Measurements from ENCODE around the gene MAGEA9. TPM values are rescaled to one million over a fixed set of nuclear protein-coding genes. Genes with fewer than 3 reads are reported as not detected.

MAGEA9 gene
- total RNA-seq, 1 donor from 2014 or later: not detected

DNA sequence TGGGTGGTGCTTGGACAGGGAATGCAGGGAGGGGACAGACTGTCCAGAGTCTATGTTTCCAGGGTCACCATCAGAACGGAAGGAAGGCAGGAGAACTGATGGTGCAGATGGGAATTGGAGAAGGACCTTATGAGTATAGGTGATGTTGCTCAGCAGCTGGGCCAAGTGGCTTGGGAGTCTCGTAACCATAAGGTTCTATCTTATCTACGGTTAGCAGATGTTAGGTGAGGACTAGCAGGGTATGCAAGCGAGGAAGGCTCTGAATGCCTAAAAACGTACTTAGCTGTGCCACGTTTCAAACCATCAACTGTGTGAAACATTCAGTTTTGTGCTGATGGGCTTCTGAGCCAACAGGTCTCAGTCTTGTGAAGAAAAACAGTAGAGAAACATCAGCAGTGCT is 22.4 kb downstream of the MAGEA9 start:
- no peak overlapping the region for H3K4me2 ChIP-seq (ENCODE audit: low read length)
- no peak overlapping the region for H2AFZ ChIP-seq (ENCODE audit: low read depth, low read length)
- H3K36me3 Mint-ChIP-seq (ENCODE audit: low read depth, unreplicated experiment): no peaks in the 10 kb centered on the region
- no peaks in the 10 kb centered on the region for H3K4me1 ChIP-seq (ENCODE audit: insufficient read depth, low read length)
- no peaks in the 10 kb centered on the region for H3K79me2 ChIP-seq (ENCODE audit: insufficient read depth, low read length)
- H3K4me3 Mint-ChIP-seq (ENCODE audit: unreplicated experiment): no peak overlapping the region
- TF ChIP-seq EZH2 (IDR thresholded peaks at IDR 0.05; ENCODE audit: insufficient read depth, low read length): no peak
- TF ChIP-seq, protein P1, sequence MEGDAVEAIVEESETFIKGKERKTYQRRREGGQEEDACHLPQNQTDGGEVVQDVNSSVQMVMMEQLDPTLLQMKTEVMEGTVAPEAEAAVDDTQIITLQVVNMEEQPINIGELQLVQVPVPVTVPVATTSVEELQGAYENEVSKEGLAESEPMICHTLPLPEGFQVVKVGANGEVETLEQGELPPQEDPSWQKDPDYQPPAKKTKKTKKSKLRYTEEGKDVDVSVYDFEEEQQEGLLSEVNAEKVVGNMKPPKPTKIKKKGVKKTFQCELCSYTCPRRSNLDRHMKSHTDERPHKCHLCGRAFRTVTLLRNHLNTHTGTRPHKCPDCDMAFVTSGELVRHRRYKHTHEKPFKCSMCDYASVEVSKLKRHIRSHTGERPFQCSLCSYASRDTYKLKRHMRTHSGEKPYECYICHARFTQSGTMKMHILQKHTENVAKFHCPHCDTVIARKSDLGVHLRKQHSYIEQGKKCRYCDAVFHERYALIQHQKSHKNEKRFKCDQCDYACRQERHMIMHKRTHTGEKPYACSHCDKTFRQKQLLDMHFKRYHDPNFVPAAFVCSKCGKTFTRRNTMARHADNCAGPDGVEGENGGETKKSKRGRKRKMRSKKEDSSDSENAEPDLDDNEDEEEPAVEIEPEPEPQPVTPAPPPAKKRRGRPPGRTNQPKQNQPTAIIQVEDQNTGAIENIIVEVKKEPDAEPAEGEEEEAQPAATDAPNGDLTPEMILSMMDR (IDR thresholded peaks at IDR 0.05; ENCODE audit: insufficient read depth, low read depth, low read length): no peak
- no peak overlapping the region for H3K27ac Mint-ChIP-seq (ENCODE audit: unreplicated experiment)
- DNase-seq (ENCODE audit: low read depth) (no peak), FAIRE-seq (no peak)
- H3K4me3 ChIP-seq (ENCODE audit: insufficient read depth, low read depth, low read length): no peak overlapping the region
- H3K27ac ChIP-seq (ENCODE audit: low read depth, low read length): no peak overlapping the region
- H3K4me1 Mint-ChIP-seq (ENCODE audit: low read depth, unreplicated experiment): no peaks in the 10 kb centered on the region
- no peaks in the 10 kb centered on the region for H3K9me3 Mint-ChIP-seq (ENCODE audit: unreplicated experiment)
- no peaks in the 10 kb centered on the region for H3K9me3 ChIP-seq (ENCODE audit: insufficient read depth, low read depth, low read length)
- H3K27me3 Mint-ChIP-seq (ENCODE audit: low read depth, unreplicated experiment): peaks cover 8% of the 10 kb centered on the region
- H3K36me3 ChIP-seq (ENCODE audit: insufficient read depth, low read length): no peaks in the 10 kb centered on the region
- H3K27me3 ChIP-seq (ENCODE audit: insufficient read depth, low read length): no peaks in the 10 kb centered on the region
- no peaks in the 10 kb centered on the region for H4K20me1 ChIP-seq (ENCODE audit: insufficient read depth, low read length)
- H3K9ac ChIP-seq (ENCODE audit: low read length): no peak overlapping the region

DNA sequence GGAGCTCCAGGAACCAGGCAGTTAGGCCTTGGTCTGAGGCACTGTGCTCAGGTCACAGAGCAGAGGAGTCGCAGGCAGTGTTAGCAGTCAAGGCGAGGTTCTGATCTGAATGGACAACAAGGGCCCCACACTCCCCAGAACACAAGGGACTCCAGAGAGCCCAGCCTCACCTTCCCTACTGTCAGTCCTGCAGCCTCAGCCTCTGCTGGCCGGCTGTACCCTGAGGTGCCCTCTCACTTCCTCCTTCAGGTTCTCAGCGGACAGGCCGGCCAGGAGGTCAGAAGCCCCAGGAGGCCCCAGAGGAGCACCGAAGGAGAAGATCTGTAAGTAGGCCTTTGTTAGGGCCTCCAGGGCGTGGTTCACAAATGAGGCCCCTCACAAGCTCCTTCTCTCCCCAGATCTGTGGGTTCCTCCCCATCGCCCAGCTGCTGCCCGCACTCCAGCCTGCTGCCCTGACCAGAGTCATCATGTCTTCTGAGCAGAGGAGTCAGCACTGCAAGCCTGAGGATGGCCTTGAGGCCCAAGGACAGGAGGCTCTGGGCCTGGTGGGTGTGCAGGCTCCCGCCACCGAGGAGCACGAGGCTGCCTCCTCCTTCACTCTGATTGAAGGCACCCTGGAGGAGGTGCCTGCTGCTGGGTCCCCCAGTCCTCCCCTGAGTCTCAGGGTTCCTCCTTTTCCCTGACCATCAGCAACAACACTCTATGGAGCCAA is 26.2 kb downstream of the MAGEA9 start:
- TF ChIP-seq EZH2 (IDR thresholded peaks at IDR 0.05; ENCODE audit: insufficient read depth, low read length): no peak
- TF ChIP-seq, protein P1 (IDR thresholded peaks at IDR 0.05; ENCODE audit: insufficient read depth, low read depth, low read length): no peak
- H3K27ac ChIP-seq (ENCODE audit: low read depth, low read length): no peak overlapping the region
- FAIRE-seq (no peak), DNase-seq (ENCODE audit: low read depth) (no peak)
- no peaks in the 10 kb centered on the region for H3K4me1 Mint-ChIP-seq (ENCODE audit: low read depth, unreplicated experiment)
- no peaks in the 10 kb centered on the region for H4K20me1 ChIP-seq (ENCODE audit: insufficient read depth, low read length)
- no peaks in the 10 kb centered on the region for H3K36me3 ChIP-seq (ENCODE audit: insufficient read depth, low read length)
- peaks cover 15% of the 10 kb centered on the region for H3K27me3 Mint-ChIP-seq (ENCODE audit: low read depth, unreplicated experiment)
- H3K27me3 ChIP-seq (ENCODE audit: insufficient read depth, low read length): no peaks in the 10 kb centered on the region
- H3K4me3 ChIP-seq (ENCODE audit: insufficient read depth, low read depth, low read length): no peak overlapping the region
- no peak overlapping the region for H3K9ac ChIP-seq (ENCODE audit: low read length)
- no peak overlapping the region for H3K4me2 ChIP-seq (ENCODE audit: low read length)
- H2AFZ ChIP-seq (ENCODE audit: low read depth, low read length): no peak overlapping the region
- H3K9me3 Mint-ChIP-seq (ENCODE audit: unreplicated experiment): peaks cover 2% of the 10 kb centered on the region
- no peaks in the 10 kb centered on the region for H3K79me2 ChIP-seq (ENCODE audit: insufficient read depth, low read length)
- H3K36me3 Mint-ChIP-seq (ENCODE audit: low read depth, unreplicated experiment): no peaks in the 10 kb centered on the region
- H3K4me3 Mint-ChIP-seq (ENCODE audit: unreplicated experiment): no peak overlapping the region
- H3K4me1 ChIP-seq (ENCODE audit: insufficient read depth, low read length): no peaks in the 10 kb centered on the region
- H3K27ac Mint-ChIP-seq (ENCODE audit: unreplicated experiment): no peak overlapping the region
- H3K9me3 ChIP-seq (ENCODE audit: insufficient read depth, low read depth, low read length): no peaks in the 10 kb centered on the region

DNA sequence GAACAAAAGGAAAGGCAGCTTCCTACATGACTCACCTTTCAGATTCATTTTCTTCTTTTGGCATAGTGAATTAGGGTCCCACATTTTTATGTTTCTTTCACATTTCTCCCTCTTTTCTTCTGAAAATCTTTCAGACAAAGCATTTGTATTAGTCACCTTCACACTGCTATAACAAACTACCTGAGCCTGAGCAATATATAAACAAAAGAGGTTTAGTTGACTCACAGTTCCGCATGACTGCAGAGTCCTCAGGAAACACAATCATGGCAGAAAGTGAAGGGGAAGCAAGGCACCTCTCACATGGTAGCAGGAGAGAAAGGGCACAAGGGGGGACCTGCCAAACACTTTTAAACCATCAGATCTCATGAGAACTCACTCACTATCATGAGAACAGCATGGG is 36.9 kb downstream of the MAGEA9 start:
- Mint-ChIP-seq H3K36me3 (ENCODE audit: low read depth, unreplicated experiment) (no peaks in the 10 kb centered on the region), H3K4me1 (ENCODE audit: low read depth, unreplicated experiment) (no peaks in the 10 kb centered on the region), H3K27me3 (ENCODE audit: low read depth, unreplicated experiment) (no peaks in the 10 kb centered on the region), H3K4me3 (ENCODE audit: unreplicated experiment) (no peak overlapping the region), H3K9me3 (ENCODE audit: unreplicated experiment) (no peaks in the 10 kb centered on the region), H3K27ac (ENCODE audit: unreplicated experiment) (no peak overlapping the region)
- Histone ChIP-seq H3K79me2 (ENCODE audit: insufficient read depth, low read length) (no peaks in the 10 kb centered on the region), H2AFZ (ENCODE audit: low read depth, low read length) (no peak overlapping the region), H3K27me3 (ENCODE audit: insufficient read depth, low read length) (no peaks in the 10 kb centered on the region), H3K4me2 (ENCODE audit: low read length) (no peak overlapping the region), H3K4me1 (ENCODE audit: insufficient read depth, low read length) (no peaks in the 10 kb centered on the region), H3K27ac (ENCODE audit: low read depth, low read length) (no peak overlapping the region), H3K9me3 (ENCODE audit: insufficient read depth, low read depth, low read length) (no peaks in the 10 kb centered on the region), H4K20me1 (ENCODE audit: insufficient read depth, low read length) (no peaks in the 10 kb centered on the region), H3K9ac (ENCODE audit: low read length) (no peak overlapping the region), H3K36me3 (ENCODE audit: insufficient read depth, low read length) (no peaks in the 10 kb centered on the region), H3K4me3 (ENCODE audit: insufficient read depth, low read depth, low read length) (no peak overlapping the region)
- no peak for FAIRE-seq
- DNase-seq (ENCODE audit: low read depth): peak; percentile 5
- TF ChIP-seq, protein P1 (IDR thresholded peaks at IDR 0.05; ENCODE audit: insufficient read depth, low read depth, low read length): no peak
- no peak for TF ChIP-seq EZH2 (IDR thresholded peaks at IDR 0.05; ENCODE audit: insufficient read depth, low read length)

All from astrocyte (in vitro differentiated cells and primary cell).